Endothelial cell (in vitro differentiated cells): ENCODE results near the gene PVALEF. TPM values are rescaled to one million over a fixed set of nuclear protein-coding genes. Genes with fewer than 3 reads are reported as not detected.

ENCODE experiments used
- DNase-seq: peaks from one replicate; pipeline ENCODE4 v3.0.0; 2021; ENCODE audit warnings: low spot score
- H3K27ac Mint-ChIP-seq: one replicate; pipeline ENCODE4 v1.8.0; 2021; ENCODE audit warnings: mixed read lengths, inconsistent platforms; ENCODE audit not compliant: unreplicated experiment
- H3K27me3 Mint-ChIP-seq: one replicate; pipeline ENCODE4 v1.8.0; 2021; ENCODE audit warnings: mild to moderate bottlenecking, moderate library complexity, mixed read lengths, inconsistent platforms; ENCODE audit not compliant: unreplicated experiment
- H3K36me3 Mint-ChIP-seq: one replicate; pipeline ENCODE4 v1.8.0; 2021; ENCODE audit warnings: mild to moderate bottlenecking, low read depth, mixed read lengths, inconsistent platforms; ENCODE audit not compliant: unreplicated experiment
- H3K4me1 Mint-ChIP-seq: one replicate; pipeline ENCODE4 v1.8.0; 2021; ENCODE audit warnings: mild to moderate bottlenecking, mixed read lengths, inconsistent platforms; ENCODE audit not compliant: unreplicated experiment
- H3K4me3 Mint-ChIP-seq: one replicate; pipeline ENCODE4 v1.8.0; 2021; ENCODE audit warnings: mild to moderate bottlenecking, mixed read lengths, inconsistent platforms; ENCODE audit not compliant: unreplicated experiment
- H3K9me3 Mint-ChIP-seq: one replicate; pipeline ENCODE4 v1.8.0; 2021; ENCODE audit warnings: mixed read lengths, inconsistent platforms; ENCODE audit not compliant: unreplicated experiment
- CTCF ChIP-seq: fragments of 200-600 bp; sonication (generic); IDR thresholded peaks from one replicate; pipeline ENCODE4 v1.5.0; 2021; ENCODE audit warnings: antibody characterized with exemption; ENCODE audit not compliant: unreplicated experiment
- long read RNA-seq: library from polyadenylated mRNA; unstranded; transcript quantifications from one replicate; pipeline ENCODE4 v2.0.0, GENCODE V29; 2020; ENCODE audit not compliant: unreplicated experiment
- total RNA-seq: library from RNA; stranded (reverse); fragmentation: NEBNext Ultra II Directional; extraction: Animal tissue kit (Norgen Biotek cat#: 25700); gene quantifications from one replicate; pipeline ENCODE4 v1.2.1, GENCODE V29; 2021; ENCODE audit not compliant: unreplicated experiment

Gene PVALEF
- total RNA-seq: not detected
- long read RNA-seq: 0 reads

DNA sequence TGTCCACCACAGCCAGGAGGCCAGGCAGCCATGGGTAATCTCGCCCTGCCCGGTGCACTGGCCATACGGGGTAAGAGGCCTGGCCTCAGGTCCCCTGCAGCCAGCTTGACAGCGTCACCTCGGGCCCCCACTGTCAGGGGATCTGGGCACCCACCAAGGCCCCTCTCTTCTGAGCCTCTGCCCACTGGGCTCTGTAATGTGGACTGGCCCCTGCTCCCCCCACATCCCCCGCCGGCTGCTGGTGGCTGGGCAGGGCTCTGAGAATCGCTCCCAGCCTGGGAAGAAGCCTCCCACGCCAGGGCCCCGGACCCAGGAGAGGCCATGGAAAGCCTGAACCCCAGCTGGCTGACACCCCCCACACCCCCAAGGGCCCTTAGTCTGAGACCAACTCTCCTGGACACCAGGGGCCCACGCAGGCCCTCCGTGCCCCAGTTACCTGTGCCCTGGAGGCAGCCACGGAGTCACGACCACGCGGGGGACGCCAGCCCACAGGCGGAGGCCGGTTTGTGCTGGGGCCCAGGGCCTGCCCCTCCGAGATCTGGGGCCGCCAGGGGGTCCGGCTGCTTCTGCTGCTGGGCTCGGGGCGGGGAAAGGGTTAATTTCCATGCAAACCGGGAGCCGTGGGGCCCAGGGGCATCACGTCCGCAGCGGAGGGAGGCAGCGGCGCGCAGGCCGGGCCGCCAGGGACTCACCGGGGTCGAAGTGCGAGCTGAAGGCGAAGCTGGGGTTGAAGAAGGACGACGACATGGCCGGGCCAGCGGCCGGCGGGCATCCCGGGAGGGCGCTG is at the start of gene PVALEF:
Gene PVALEF, plus strand, starts transcription at position 262 of the 787 bp plus-strand sequence. CDS start 15,720 bp downstream, outside the sequence.
- DNase-seq: peak; percentile 49
- no peak for TF ChIP-seq CTCF
- Mint-ChIP-seq H3K27me3 (peaks cover 7% of the 10 kb centered on the region), H3K36me3 (no peaks in the 10 kb centered on the region), H3K4me3 (no peak within 1 kb of the TSS), H3K4me1 (peaks cover 4% of the 10 kb centered on the region), H3K9me3 (no peaks in the 10 kb centered on the region), H3K27ac (no peak within 1 kb of the TSS)

DNA sequence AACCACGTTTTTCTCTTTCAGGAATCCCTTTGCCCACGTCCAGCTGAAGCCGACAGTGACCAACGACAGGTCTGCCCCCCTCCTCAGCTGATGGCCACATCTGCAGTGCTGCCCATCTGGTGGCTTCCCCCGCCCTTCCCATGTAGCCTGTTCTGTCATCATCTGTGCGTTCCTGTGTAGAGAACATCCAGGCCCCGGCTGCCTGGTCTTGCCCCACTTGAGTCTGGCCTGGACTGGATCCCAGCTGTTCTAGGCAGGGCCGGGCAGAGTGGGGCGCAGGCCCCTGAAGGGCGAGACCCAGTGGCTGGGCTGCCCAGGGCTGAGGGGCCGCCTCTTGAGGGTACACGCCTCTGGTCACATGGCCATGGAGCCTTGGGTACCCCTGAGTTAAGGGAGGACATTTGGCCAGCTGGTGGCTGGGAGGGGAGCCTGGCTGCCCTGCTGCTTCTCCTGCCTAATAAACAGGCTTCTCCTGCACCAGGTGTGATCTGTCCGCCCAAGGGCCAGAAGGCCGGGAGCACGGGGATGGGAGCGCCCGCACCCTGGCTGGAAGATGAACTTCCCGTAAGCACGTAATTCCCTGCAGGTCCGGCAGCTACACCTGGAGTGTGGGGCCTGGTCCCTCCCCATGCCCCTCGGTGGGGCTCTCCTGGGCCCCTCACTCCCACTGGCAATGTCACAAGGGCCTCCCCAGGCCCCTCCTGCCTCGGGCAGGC is 49.4 kb upstream of the PVALEF start:
- peaks cover 17% of the 10 kb centered on the region for H3K27me3 Mint-ChIP-seq
- no peak for DNase-seq
- peaks cover 5% of the 10 kb centered on the region for H3K4me1 Mint-ChIP-seq
- no peak overlapping the region for H3K27ac Mint-ChIP-seq
- no peaks in the 10 kb centered on the region for H3K9me3 Mint-ChIP-seq
- H3K36me3 Mint-ChIP-seq: no peaks in the 10 kb centered on the region
- TF ChIP-seq CTCF: no peak
- no peak overlapping the region for H3K4me3 Mint-ChIP-seq

GRCh38 chr17:81116704-81117103 is 48.6 kb upstream of the PVALEF start:
- no peak for TF ChIP-seq CTCF
- Mint-ChIP-seq H3K27me3 (peaks cover 18% of the 10 kb centered on the region), H3K4me3 (no peak overlapping the region), H3K9me3 (no peaks in the 10 kb centered on the region), H3K27ac (no peak overlapping the region), H3K36me3 (no peaks in the 10 kb centered on the region), H3K4me1 (peaks cover 5% of the 10 kb centered on the region)
- no peak for DNase-seq

DNA sequence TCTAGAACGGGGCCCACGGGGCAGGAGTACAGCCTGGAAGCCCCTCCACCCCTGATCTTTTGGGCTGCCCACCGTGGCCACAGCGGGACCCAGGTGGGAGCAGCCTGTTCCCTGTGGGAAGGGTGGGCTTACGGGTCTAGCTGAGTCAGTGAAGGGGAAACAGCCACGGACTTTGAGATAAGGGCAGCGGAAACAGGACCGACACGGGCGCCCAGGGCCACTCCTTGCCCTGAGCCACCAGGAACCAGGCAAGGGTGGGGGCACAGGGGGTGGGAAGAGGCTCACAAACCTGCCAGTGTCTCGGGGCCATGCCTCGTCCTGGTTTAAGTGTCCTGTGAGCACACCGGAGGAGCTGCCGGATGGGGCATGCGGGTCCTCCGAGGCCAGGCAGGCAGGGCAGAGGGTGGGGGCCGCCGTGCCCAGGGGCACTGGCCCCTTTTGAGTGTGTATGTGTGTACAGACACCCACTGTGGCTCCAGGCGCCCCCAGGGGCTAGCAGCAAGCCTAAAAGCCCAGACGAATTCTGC is 47.6 kb upstream of the PVALEF start:
- Mint-ChIP-seq H3K36me3 (no peaks in the 10 kb centered on the region), H3K9me3 (no peaks in the 10 kb centered on the region), H3K27ac (no peak overlapping the region), H3K4me3 (no peak overlapping the region), H3K4me1 (peaks cover 5% of the 10 kb centered on the region), H3K27me3 (peaks cover 13% of the 10 kb centered on the region)
- no peak for TF ChIP-seq CTCF
- DNase-seq: no peak
